NCI-H82 treated with DMSO at 0.1 percent for 48 hours (cell line): ENCODE data around the gene NME3.

Source experiments
- DNase-seq: peaks from one replicate; lab custom pipeline; 2025; ENCODE audit not compliant: unreplicated experiment; lab: John Stamatoyannopoulos, UW

NME3 gene

DNA sequence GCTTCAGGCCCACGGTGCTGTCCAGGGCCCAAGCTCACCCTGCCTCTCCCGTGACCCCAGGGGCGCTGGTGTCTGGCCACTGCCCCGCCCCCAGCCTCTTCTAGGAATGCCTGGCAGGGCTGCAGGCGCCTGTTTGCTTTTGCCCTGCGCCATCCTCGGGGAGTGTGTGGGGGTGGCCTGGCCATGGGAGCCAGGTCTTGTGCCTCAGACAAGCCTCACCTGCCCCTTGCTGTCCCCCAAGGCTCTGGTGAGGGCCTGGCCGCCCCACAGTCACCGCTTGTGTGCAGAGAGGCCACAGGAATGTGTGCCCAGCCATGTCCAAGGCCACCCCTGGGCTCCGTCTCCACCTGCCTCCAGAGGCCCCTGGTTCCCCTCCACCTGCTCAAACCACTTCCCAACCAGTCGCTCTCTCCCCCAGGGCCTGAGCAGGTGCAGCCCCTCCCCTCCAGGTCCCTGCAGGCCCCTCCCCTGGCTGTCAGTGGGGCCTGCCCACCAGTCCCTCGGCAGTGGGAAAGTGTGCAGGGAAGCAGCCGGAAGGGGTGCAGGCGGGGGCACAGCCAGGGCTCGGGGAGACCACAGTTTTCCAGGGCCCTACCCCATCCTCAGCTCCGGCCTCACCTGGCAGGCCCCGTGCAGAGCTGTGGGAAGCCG is 23.0 kb upstream of the NME3 start:
- DNase-seq = no peak

GRCh38 chr16:1793578-1794220 is 22.4 kb upstream of the NME3 start, which contains the start of gene IGFALS:
TSS of gene IGFALS (minus strand) at chr16:1793705. CDS start at chr16:1793652, 53 bp downstream.
- no peak for DNase-seq

DNA sequence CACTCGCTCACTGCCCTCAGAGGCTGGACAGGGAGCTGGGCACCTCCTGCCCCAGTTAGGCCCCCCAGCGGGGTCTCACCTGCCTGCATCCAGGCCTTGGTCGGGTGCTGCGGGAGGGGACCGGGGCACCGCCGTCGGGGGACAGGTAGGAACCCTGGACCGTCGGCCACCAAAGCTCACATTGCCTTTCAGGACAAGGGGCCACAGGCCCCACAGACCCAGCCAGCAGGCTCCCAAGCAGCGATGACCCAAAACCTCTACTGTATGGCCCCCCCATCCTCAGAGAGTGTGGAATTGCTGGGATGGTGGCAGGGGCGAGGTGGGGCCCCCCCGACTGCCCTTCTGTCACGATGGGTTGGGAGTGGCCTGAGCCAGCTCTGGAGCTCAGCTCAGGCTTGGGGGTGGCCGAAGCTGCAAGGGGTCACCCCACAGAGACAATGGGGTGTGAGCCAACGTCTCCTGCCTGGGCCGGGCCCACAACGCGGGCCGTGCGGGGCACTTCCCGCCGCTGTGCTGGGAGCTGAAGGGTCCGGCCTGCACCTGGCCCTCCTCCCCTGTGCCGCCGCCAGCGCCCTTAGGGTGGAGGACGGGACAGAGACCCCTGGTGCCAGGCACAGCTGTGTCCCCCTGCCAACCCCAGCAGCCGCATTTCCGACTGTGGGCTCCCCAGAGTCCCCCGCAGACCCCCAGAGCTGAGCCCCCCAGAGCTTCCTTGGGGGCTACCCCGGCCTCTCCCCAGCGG is 21.7 kb upstream of the NME3 start:
- DNase-seq = no peak

GRCh38 chr16:1791943-1792812 is 20.8 kb upstream of the NME3 start:
- no peak for DNase-seq

- DNase-seq = no peak
Measured at GRCh38 chr16:1791256-1791942, 20.1 kb upstream of the NME3 start.

DNA sequence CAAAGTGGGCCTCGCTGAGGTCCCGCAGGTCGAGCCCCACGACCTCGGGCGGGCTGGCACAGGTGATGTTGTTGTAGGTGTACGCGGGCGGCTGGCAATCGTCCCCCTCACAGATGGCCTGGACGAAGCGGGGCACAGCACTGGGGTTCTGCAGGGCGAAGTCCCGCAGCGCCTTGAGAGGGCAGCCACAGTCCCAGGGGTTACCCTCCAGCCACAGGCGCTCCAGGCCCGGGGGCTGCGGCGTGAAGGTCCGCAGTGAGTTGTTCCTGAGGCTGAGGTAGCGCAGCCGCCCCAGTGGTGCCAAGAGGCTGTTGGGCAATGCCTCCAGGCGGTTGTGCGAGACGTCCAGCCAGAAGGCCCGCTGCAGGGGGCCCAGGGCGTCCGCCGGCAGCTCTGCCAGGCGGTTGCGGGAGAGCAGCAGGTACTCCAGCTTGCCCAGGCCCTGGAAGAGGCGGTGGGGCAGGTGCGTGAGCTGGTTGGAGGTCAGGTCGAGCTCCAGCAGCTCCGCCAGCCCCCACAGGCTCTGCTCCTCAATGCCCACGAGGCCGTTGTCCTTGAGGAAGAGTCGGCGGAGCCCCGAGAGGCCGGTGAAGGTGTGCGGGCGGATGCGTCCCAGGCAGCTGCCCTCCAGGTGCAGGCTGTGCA is 19.4 kb upstream of the NME3 start:
- no peak for DNase-seq

DNA sequence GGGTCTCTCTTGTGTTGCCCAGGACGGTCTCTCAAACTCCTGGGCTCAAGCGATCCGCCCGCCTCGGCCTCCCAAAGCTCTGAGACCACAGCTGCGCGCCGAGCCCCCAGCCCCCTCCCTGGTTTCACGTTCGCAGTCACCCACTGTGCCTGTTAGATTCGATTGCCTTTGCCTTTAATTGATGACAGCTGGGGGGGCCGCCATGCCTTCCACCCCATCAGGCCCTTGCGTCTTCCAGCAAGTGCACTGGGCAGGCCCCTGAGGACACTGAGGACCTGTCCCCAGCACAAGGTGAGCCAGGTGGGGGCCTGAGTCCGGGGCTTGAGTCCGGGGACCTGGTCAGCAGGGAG is 18.9 kb upstream of the NME3 start:
- no peak for DNase-seq

GRCh38 chr16:1789643-1790045 is 18.3 kb upstream of the NME3 start:
- DNase-seq = no peak

DNA sequence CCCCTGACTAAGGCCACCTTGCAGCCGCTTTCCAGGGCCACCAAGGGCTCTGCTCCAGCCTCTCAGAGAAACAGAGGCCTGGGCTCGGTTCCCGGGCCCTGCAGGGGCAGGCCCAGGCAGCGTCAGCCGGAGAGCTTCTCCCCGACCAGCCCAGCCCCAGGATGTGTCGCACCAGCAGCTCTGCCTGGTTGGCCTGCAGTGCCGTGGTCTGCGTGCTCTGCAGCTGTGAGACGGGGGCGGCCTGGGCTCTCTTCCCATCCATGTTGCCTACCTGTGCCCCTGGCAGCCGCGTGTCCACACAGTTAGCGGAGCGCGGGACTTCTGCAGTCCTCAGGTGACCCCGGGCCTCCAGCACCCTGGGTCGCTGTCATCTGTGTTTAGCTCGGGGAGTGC is 17.4 kb upstream of the NME3 start:
- no peak for DNase-seq

DNA sequence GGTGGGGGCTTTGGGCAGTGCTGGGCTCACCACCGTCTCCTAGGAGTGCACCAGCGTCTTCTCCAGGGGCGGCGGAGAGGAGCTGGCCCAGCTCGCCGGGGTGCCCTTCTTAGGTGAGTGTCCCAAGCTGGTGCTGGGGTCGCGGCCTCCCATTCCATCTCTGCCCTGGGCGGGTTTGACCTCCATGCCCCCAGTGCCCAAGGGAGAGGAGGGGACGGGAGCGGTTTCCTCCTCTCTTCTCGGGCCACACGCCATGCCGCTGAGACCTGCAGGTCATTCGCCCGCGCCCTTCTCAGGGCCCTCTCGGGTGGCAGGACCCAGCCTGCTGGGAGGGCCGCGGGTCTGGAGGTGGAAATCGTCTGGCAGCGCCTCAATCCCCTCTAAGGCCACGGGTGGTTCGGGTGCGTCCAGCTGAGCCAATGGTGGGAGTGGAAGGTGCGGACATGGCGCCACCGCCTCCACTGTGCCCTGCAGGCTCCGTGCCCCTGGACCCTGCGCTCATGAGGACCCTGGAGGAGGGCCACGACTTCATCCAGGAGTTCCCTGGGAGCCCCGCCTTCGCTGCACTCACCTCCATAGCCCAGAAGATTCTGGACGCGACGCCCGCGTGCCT is 16.9 kb upstream of the NME3 start:
- DNase-seq = no peak

GRCh38 chr16:1787322-1788094 is 16.2 kb upstream of the NME3 start:
- DNase-seq = no peak

GRCh38 chr16:1787056-1787321 is 15.6 kb upstream of the NME3 start:
- no peak for DNase-seq

DNA sequence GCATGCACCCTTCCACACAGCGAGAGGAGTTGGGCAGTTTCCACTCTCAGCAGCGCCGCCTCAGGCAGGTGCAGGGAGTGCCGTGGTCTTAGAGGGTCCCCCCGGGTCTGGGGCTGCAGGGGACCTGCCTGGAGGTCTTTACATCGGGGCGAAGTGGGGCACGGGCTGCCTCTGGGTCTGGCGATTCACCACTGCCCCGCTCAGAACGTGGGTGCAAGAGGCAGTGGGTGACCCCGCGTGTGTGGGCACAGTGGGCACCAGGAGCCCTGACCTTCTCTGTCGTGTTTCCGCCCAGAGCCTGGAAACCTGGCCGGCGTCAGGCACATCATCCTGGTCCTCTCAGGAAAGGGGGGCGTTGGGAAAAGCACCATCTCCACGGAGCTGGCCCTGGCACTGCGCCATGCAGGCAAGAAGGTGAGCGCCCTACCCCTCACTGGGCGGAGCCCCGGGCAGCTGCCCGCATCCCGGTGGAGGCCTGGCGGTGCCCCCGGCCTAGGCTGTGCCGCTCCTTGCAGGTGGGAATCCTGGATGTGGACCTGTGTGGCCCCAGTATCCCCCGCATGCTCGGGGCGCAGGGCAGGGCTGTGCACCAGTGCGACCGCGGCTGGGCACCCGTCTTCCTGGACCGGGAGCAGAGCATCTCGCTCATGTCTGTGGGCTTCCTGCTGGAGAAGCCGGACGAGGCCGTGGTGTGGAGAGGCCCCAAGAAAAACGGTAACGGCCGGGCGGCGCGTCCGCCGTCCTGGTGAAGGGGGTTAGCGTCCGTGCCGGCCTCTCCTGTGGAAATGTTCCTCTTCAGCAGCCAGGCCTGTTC is 15.1 kb upstream of the NME3 start:
- DNase-seq = no peak

GRCh38 chr16:1785846-1786170 is 14.5 kb upstream of the NME3 start:
- no peak for DNase-seq

DNA sequence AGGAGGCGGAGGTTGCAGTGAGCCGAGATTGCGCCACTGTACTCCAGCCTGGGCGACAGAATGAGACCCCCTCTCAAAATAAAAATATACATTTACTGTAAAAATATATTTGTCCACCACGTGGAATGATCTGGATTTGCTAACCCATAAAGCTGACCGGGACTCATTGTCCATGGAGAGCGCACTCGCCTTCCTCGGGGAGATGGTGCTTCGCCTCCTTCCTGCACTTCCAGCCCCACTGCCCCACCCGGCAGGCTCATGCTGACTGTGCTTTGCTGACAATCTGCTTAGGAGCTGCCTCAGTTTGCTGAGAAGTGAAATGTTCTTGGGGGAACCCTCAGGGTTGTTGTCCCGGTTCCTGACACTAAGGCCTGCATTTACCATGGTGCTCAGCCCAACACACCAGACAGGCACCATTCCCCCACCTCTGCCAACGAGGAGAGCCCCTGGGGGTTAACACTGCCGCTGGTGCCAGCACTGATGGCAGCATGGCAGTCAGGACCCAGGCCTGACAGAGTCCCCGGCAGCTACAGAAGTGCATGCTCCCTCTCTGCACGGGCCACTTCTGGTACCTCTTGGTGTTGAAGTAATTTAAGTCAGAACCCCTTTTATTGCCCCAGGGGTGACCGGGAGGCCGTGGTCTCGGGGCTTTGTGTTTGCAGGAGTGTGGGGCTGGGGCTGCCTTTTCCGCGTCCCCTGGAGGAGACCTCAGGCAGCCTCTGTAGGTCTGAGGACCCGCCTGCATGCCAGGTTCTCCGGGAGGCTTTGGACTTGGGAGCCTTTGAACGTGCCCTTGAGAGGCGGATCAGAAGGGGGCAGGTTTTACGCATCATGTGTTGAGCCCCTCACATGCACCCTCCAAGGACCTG is 13.9 kb upstream of the NME3 start:
- DNase-seq = no peak

DNA sequence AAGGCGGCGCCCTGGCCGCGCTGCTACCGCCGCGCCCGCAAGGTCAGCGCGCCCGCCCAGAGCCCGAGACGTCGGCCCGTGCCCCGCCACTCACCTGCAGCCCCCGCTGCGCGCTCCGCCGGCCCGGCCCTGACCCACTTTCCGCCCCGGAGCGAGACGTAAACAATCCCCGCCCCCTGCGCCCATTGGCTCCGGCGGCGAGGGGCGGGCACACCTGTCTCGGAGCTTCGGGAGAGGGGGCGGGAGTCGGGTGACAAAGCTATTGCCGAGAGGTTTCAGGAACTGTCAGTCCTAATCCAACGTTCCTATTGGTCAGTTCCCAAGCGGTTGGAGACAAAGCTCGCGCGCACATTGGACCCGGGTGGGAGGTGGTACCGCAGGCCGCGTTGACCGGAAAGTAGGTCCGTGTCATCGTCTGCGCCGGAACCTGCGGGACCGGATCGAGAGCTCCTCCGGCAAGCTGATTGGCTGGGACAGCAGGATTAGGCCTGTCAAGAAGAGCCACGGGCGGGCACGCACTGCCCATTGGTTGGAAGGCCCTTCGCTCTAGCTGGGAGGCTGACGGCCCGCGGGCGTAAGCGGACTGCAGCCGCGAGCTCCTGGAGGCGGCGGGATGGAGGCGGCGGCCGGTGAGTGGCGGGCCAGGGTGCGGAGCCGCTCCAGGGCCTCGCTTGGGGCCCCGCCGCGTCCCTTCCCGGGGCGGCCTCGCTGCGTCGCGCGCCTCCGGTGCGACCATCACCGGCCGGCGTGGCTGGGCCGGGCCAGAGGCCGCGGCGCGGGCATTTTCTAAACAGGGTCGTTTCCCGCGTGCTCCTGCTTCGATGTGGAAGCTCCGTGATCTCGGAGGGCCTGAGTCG is 11.3 kb upstream of the NME3 start, which contains the start of the genes NUBP2 and SPSB3:
TSS of gene NUBP2 (plus strand) at position 553 of the 857 bp plus-strand sequence. CDS start at position 614, 61 bp downstream.
TSS of gene SPSB3 (minus strand) at position 164 of the 857 bp plus-strand sequence. CDS start 1,088 bp downstream, outside the sequence.
- peak; percentile 99 for DNase-seq
